GM12878 (cell line): ENCODE data around the gene POLD2.

Experiments used
- ATF3 ChIP-seq: IDR thresholded peaks from 2 replicates; pipeline ENCODE4 v1.6.1; 2011; ENCODE audit warnings: low read depth, mild to moderate bottlenecking, low read length, moderate library complexity, borderline replicate concordance; ENCODE audit errors: extremely low read depth
- CBX3 ChIP-seq: fragments of 200-600 bp; sonication (generic); IDR thresholded peaks from 2 replicates; pipeline ENCODE4 v1.6.1; 2016; ENCODE audit warnings: low read depth, borderline replicate concordance
- CREB1 ChIP-seq: IDR thresholded peaks from 2 replicates; pipeline ENCODE4 v1.6.1; 2012; ENCODE audit warnings: low read depth, mild to moderate bottlenecking, inconsistent platforms
- CTCF ChIP-seq, 3 experiments: IDR thresholded peaks in 2 of 3; conservative IDR thresholded peaks in 1 of 3; 2 replicates each; pipeline ENCODE4 v1.5.1; 2011; ENCODE audit warnings: low read depth in 3 of 3, low read length in 3 of 3, mild to moderate bottlenecking in 3 of 3, control low read depth in 2 of 3, moderate library complexity in 2 of 3, inconsistent platforms in 1 of 3, mixed read lengths in 1 of 3; ENCODE audit not compliant: control insufficient read depth in 2 of 3, insufficient read depth in 1 of 3; ENCODE audit errors: extremely low read depth in 1 of 3
- DPF2 ChIP-seq: fragments of 450-650 bp; IDR thresholded peaks from 2 replicates; pipeline ENCODE4 v1.6.1; 2017; ENCODE audit warnings: mild to moderate bottlenecking
- EZH2 ChIP-seq: IDR thresholded peaks from 2 replicates; pipeline ENCODE4 v1.6.1; 2012; ENCODE audit warnings: low read depth, mild to moderate bottlenecking, control low read depth, inconsistent platforms, low read length, borderline replicate concordance; ENCODE audit not compliant: control insufficient read depth
- MAX ChIP-seq: IDR thresholded peaks from 2 replicates; pipeline ENCODE4 v1.6.1; 2012; ENCODE audit warnings: low read depth, low read length, improper control_type of control experiment
- RB1 ChIP-seq: fragments of 450-650 bp; formaldehyde crosslinking; IDR thresholded peaks from 2 replicates; pipeline ENCODE4 v1.6.1; 2017; ENCODE audit warnings: mild to moderate bottlenecking, borderline replicate concordance
- REST ChIP-seq: IDR thresholded peaks from 2 replicates; pipeline ENCODE4 v1.6.1; 2012; ENCODE audit warnings: mild to moderate bottlenecking, low read depth, low read length
- SIN3A ChIP-seq: IDR thresholded peaks from 2 replicates; pipeline ENCODE4 v1.6.1; 2012; ENCODE audit warnings: low read depth, low read length, improper control_type of control experiment
- SMC3 ChIP-seq: IDR thresholded peaks from 2 replicates; pipeline ENCODE4 v1.6.1; 2011; ENCODE audit warnings: low read length, improper control_type of control experiment, borderline replicate concordance
- ZBTB33 ChIP-seq: fragments of 450-650 bp; IDR thresholded peaks from 2 replicates; pipeline ENCODE4 v1.6.1; 2017; ENCODE audit warnings: mild to moderate bottlenecking

- TF ChIP-seq EZH2 (no peak), CTCF (IDR thresholded peaks at IDR 0.05 in 2 of 3, conservative IDR thresholded peaks at IDR 0.05 in 1 of 3; ENCODE audit: control insufficient read depth in 2 of 3, extremely low read depth in 1 of 3, insufficient read depth in 1 of 3, low read depth in 3 of 3, low read length in 3 of 3) (no peak), CBX3 (no peak), ZBTB33 (no peak), SIN3A (no peak), DPF2 (no peak), REST (no peak), MAX (no peak), RB1 (no peak), CREB1 (no peak), SMC3 (no peak), ATF3 (no peak)
Observed at GRCh38 chr7:44157116-44158080, 34.0 kb upstream of the POLD2 start.
